Endothelial cell of umbilical vein (primary cell): Measurements from ENCODE around the gene RGS17. TPM values are rescaled to one million over a fixed set of nuclear protein-coding genes. Genes with fewer than 3 reads are reported as not detected.

Experiments used
- BruUV-seq: library from RNA; stranded (reverse); fragments of 400-500 nt; replicated peaks from 2 replicates; lab custom pipeline; 2021; lab: Mats Ljungman, UMichigan
- CTCF ChIA-PET: fragments of 300-600, 350-600 bp; sonication (Branson Sonifier 250); formaldehyde crosslinking; loops from one replicate; lab custom pipeline; 2021; ENCODE audit warnings: antibody characterized with exemption, inconsistent platforms; lab: Charles Lee
- POLR2A ChIA-PET: fragments of 300-600, 350-600 bp; sonication (Branson Sonifier 250); formaldehyde crosslinking; loops from one replicate; lab custom pipeline; 2021; ENCODE audit warnings: antibody characterized with exemption, inconsistent platforms; lab: Charles Lee
- DNase-seq: peaks from one replicate; pipeline ENCODE4 v3.0.0-alpha.2; 2011; ENCODE audit warnings: low read depth, low spot score
- FAIRE-seq: peaks from 2 replicates; lab custom pipeline; 2011; peaks lifted over from hg19 to GRCh38; lab: Jason Lieb, UNC
- H2AFZ ChIP-seq: 2 replicates; pipeline ENCODE4 v1.6.0; 2012; ENCODE audit warnings: low read depth, low read length, control low read depth, inconsistent platforms
- H3K27ac ChIP-seq: 2 replicates; pipeline ENCODE4 v1.5.1; 2011; ENCODE audit warnings: low read depth, mild to moderate bottlenecking, control low read depth, low read length, moderate library complexity; ENCODE audit not compliant: insufficient read depth
- H3K27me3 ChIP-seq, 2 experiments: 2 replicates each; pipeline versions ENCODE4 v1.6.0 to v1.6.1; 2011; ENCODE audit warnings: low read length in 2 of 2, mixed read lengths in 1 of 2; ENCODE audit not compliant: control insufficient read depth in 2 of 2, insufficient read depth in 2 of 2
- H3K36me3 ChIP-seq, 2 experiments: 2 replicates in 1 of 2; 3 replicates in 1 of 2; pipeline ENCODE4 v1.5.1; 2011; ENCODE audit warnings: low read length in 2 of 2, mild to moderate bottlenecking in 1 of 2, moderate library complexity in 1 of 2; ENCODE audit not compliant: control insufficient read depth in 2 of 2, insufficient read depth in 2 of 2; ENCODE audit errors: extremely low read depth in 1 of 2
- H3K4me1 ChIP-seq: 3 replicates; pipeline ENCODE4 v1.5.1; 2011; ENCODE audit warnings: mild to moderate bottlenecking, low read length; ENCODE audit not compliant: control insufficient read depth, insufficient read depth; ENCODE audit errors: extremely low read depth
- H3K4me2 ChIP-seq: 2 replicates; pipeline ENCODE4 v1.6.1; 2011; ENCODE audit warnings: low read length, control low read depth, mixed read lengths; ENCODE audit not compliant: insufficient read depth
- H3K4me3 ChIP-seq, 3 experiments: fragments of 200-600 bp in 1 of 3; sonication (generic), shearing (Covaris generic) in 1 of 3; replicated peaks in 1 of 3; 2 replicates each; pipeline ENCODE4 v1.5.1; 2011 to 2016; ENCODE audit warnings: control low read depth in 3 of 3, low read length in 3 of 3, mild to moderate bottlenecking in 2 of 3, inconsistent platforms in 1 of 3, low read depth in 1 of 3, moderate library complexity in 1 of 3; ENCODE audit not compliant: insufficient read depth in 1 of 3
- H3K79me2 ChIP-seq: 2 replicates; pipeline ENCODE4 v1.6.0; 2012; ENCODE audit warnings: low read length, inconsistent platforms; ENCODE audit not compliant: control insufficient read depth, insufficient read depth
- H3K9ac ChIP-seq: replicated peaks from 2 replicates; pipeline ENCODE3; 2011; ENCODE audit warnings: low read length, control low read depth; ENCODE audit not compliant: insufficient read depth; ENCODE audit errors: extremely low read depth
- H3K9me1 ChIP-seq: replicated peaks from 3 replicates; pipeline ENCODE4 v1.6.0; 2011; ENCODE audit warnings: mild to moderate bottlenecking, low read length; ENCODE audit not compliant: control insufficient read depth, insufficient read depth; ENCODE audit errors: extremely low read depth
- H3K9me3 ChIP-seq: replicated peaks from 2 replicates; pipeline ENCODE4 v1.5.1; 2012; ENCODE audit warnings: low read length, inconsistent platforms; ENCODE audit not compliant: control insufficient read depth, insufficient read depth
- H4K20me1 ChIP-seq: replicated peaks from 2 replicates; pipeline ENCODE3; 2011; ENCODE audit warnings: mild to moderate bottlenecking, low read length; ENCODE audit not compliant: control insufficient read depth, insufficient read depth; ENCODE audit errors: extremely low read depth
- CTCF ChIP-seq, 2 donors: IDR thresholded peaks; 1 replicate in 1 of 2; 2 replicates in 1 of 2; pipeline ENCODE4 v1.5.1; 2011; ENCODE audit warnings: low read length in 2 of 2, mild to moderate bottlenecking in 2 of 2, moderate library complexity in 2 of 2, control low read depth in 1 of 2, inconsistent platforms in 1 of 2, low read depth in 1 of 2; ENCODE audit not compliant: insufficient read depth in 1 of 2; ENCODE audit errors: extremely low read depth in 1 of 2
- EZH2 ChIP-seq: IDR thresholded peaks from 2 replicates; pipeline ENCODE4 v1.6.1; 2012; ENCODE audit warnings: borderline replicate concordance, low read depth, mild to moderate bottlenecking, moderate library complexity, low read length, inconsistent platforms; ENCODE audit not compliant: severe bottlenecking
- FOS ChIP-seq: IDR thresholded peaks from 2 replicates; pipeline ENCODE4 v1.6.1; 2011; ENCODE audit warnings: mild to moderate bottlenecking, low read length, moderate library complexity, borderline replicate concordance; ENCODE audit not compliant: insufficient read depth
- GATA2 ChIP-seq: IDR thresholded peaks from 2 replicates; pipeline ENCODE4 v1.7.0; 2011; ENCODE audit warnings: low read depth, mild to moderate bottlenecking, moderate library complexity, mixed read lengths, low read length; ENCODE audit not compliant: insufficient read length, insufficient read depth
- JUN ChIP-seq: IDR thresholded peaks from 2 replicates; pipeline ENCODE4 v1.6.1; 2011; ENCODE audit warnings: borderline replicate concordance, low read depth; ENCODE audit not compliant: insufficient read length, insufficient read depth
- MAX ChIP-seq: IDR thresholded peaks from 2 replicates; pipeline ENCODE4 v1.6.1; 2011; ENCODE audit not compliant: insufficient read depth, insufficient read length
- MYC ChIP-seq: IDR thresholded peaks from one replicate; pipeline ENCODE4 v1.6.1; 2011; ENCODE audit warnings: mild to moderate bottlenecking, low read depth, low read length
- POLR2A ChIP-seq: IDR thresholded peaks from 2 replicates; pipeline ENCODE4 v1.6.1; 2012; ENCODE audit warnings: low read depth, mild to moderate bottlenecking, control low read depth, low read length
- POLR2AphosphoS5 ChIP-seq: IDR thresholded peaks from 2 replicates; pipeline ENCODE4 v1.6.1; 2012; ENCODE audit warnings: low read depth, mild to moderate bottlenecking, control low read depth, low read length, moderate library complexity; ENCODE audit not compliant: insufficient read depth
- dilution Hi-C: fragments of 300-500 bp; cut with MboI; formaldehyde crosslinking; loops from one replicate; pipeline ENCODE4 v1.15.0; 2019; ENCODE audit warnings: low sequenced_read_pairs; ENCODE audit not compliant: extremely low pct_ligation_motif_present
- intact Hi-C: fragments of 100-400 bp; cut with micrococcal nuclease; formaldehyde crosslinking; loops from one replicate; pipeline ENCODE4 v1.10.0; 2022
- polyA plus RNA-seq, 4 experiments: library from polyadenylated mRNA; depleted of rRNA in 3 of 4; stranded (reverse) in 3 of 4; unstranded in 1 of 4; fragments of >200 nt; gene quantifications; 2 replicates each; pipeline versions ENCODE4 v1.2.1 to v1.2.3, GENCODE V29; 2011 to 2012; ENCODE audit warnings: missing spikeins in 1 of 4
- total RNA-seq: library from RNA; stranded (reverse); gene quantifications from 2 replicates; pipeline ENCODE4 v1.2.3, GENCODE V29; 2021

Gene RGS17
- total and polyA plus RNA-seq, 2 donors (not counting 3 experiments of a cell fraction or from before 2014, with no cell fraction given), result 0.40 to 1.1 TPM

GRCh38 chr6:152978058-152978457 lies 153.0 kb downstream of the RGS17 start:
- H3K4me2 ChIP-seq, result peak overlapping the region; percentile 16
- no peaks in the 10 kb centered on the region for H4K20me1 ChIP-seq
- FAIRE-seq (no peak), DNase-seq (peak; percentile 39)
- no peaks in the 10 kb centered on the region for H3K9me1 ChIP-seq
- dilution Hi-C loops, result no loop called here
- no peak overlapping the region for H2AFZ ChIP-seq
- peaks cover 37% of the 10 kb centered on the region for H3K4me1 ChIP-seq
- H3K27me3 ChIP-seq, result no peaks in the 10 kb centered on the region
- intact Hi-C loops, result no loop called here
- no peak overlapping the region for H3K27ac ChIP-seq
- POLR2A ChIA-PET, result interaction anchor here (0.8 kb wide), 1 partner anchor 18 kb away, joined by 8 read pairs; no protein-coding TSS in a partner anchor
- CTCF ChIA-PET, result interaction anchor here (1.6 to 2.6 kb wide), 3 partner anchors 14 to 30 kb away, joined by 7 to 16 read pairs (median 9); no protein-coding TSS in a partner anchor
- H3K4me3 ChIP-seq, result no peak overlapping the region
- peaks cover 0 to 19% of the 10 kb centered on the region in 2 experiments for H3K36me3 ChIP-seq
- BruUV-seq, result no TSS peak
- no peak overlapping the region for H3K9ac ChIP-seq
- H3K9me3 ChIP-seq, result no peaks in the 10 kb centered on the region
- H3K79me2 ChIP-seq, result peaks cover 98% of the 10 kb centered on the region
- TF ChIP-seq CTCF (IDR thresholded peaks at IDR 0.05; ENCODE audit: extremely low read depth in 1 of 2, insufficient read depth in 1 of 2, low read depth in 1 of 2, low read length in 2 of 2) (no peak), JUN (no peak), FOS (no peak), MYC (no peak), GATA2 (no peak), EZH2 (no peak), POLR2A (no peak), POLR2AphosphoS5 (no peak), MAX (no peak)
